Mesenteric fat pad (tissue), 1 donor: Measurements from ENCODE around the gene PIGH. TPM values are rescaled to one million over a fixed set of nuclear protein-coding genes. Genes with fewer than 3 reads are reported as not detected.
A peak's percentile ranks its signal among the peaks of the same experiment; 100 is the strongest.
"Not testable (repeated sequence)": the region's sequence is repeated elsewhere in the genome, so short reads cannot be mapped to it uniquely, and the experiment has no call there.

ENCODE experiments used
- DNase-seq: peaks from one replicate; pipeline ENCODE4 v3.0.0-alpha.2; 2020; ENCODE audit warnings: low spot score
- total RNA-seq: library from RNA; stranded (reverse); fragmentation: NEBNext Ultra II Directional; extraction: Animal tissue kit (Norgen Biotek cat#: 25700); gene quantifications from one replicate; pipeline ENCODE4 v1.2.1, GENCODE V29; 2021
- donor health status: DM: yes; HTN: yes; CAD: no.

Gene PIGH
- total RNA-seq, 1 donor from 2014 or later = 16.9 TPM

- DNase-seq = no peak
Observed at GRCh38 chr14:67609642-67610310, 9.7 kb upstream of the PIGH start.

GRCh38 chr14:67607646-67608045, 7.6 kb upstream of the PIGH start:
- no peak for DNase-seq

- no peak for DNase-seq
Observed at GRCh38 chr14:67602995-67603545, 3.0 kb upstream of the PIGH start.

- no peak for DNase-seq
Observed at GRCh38 chr14:67602076-67602475, 2.0 kb upstream of the PIGH start.

- not testable (repeated sequence) for DNase-seq
Observed at GRCh38 chr14:67600562-67600974, 500 bp upstream of the PIGH start.

- DNase-seq = no peak
Observed at GRCh38 chr14:67595392-67595791, 4.7 kb downstream of the PIGH start.

GRCh38 chr14:67593650-67594049, 6.4 kb downstream of the PIGH start:
- not testable (repeated sequence) for DNase-seq

GRCh38 chr14:67589204-67589770, 10.8 kb downstream of the PIGH start:
- no peak for DNase-seq

- no peak for DNase-seq
Observed at GRCh38 chr14:67586369-67586768, 13.7 kb downstream of the PIGH start.

- DNase-seq = no peak
Observed at GRCh38 chr14:67584978-67585377, 15.1 kb downstream of the PIGH start.

GRCh38 chr14:67583711-67584644, 16.1 kb downstream of the PIGH start:
- DNase-seq = peak; percentile 47

GRCh38 chr14:67582061-67582460, 18.0 kb downstream of the PIGH start:
- peak; percentile 24 for DNase-seq

- no peak for DNase-seq
Observed at GRCh38 chr14:67581643-67582042, 18.4 kb downstream of the PIGH start.

- peak; percentile 71 for DNase-seq
Observed at GRCh38 chr14:67580336-67581171, 19.5 kb downstream of the PIGH start.

GRCh38 chr14:67579636-67580035, 20.4 kb downstream of the PIGH start:
- peak; percentile 81 for DNase-seq

- DNase-seq = peak; percentile 82
Observed at GRCh38 chr14:67579040-67579439, 21.0 kb downstream of the PIGH start.

GRCh38 chr14:67577909-67578749, 21.9 kb downstream of the PIGH start:
- peak; percentile 86 for DNase-seq

GRCh38 chr14:67577181-67577808, 22.8 kb downstream of the PIGH start:
- DNase-seq = peak; percentile 51

GRCh38 chr14:67576216-67576955, 23.7 kb downstream of the PIGH start:
- DNase-seq = peak; percentile 62
